Trophoblast cell (in vitro differentiated cells and primary cell): Measurements from ENCODE around the gene C6orf118.
A peak's percentile ranks its signal among the peaks of the same experiment; 100 is the strongest.

Experiments
- DNase-seq, 2 donors: peaks; one replicate each; pipeline ENCODE4 v3.0.0-alpha.2; 2016
- H2AFZ ChIP-seq: 2 replicates; pipeline ENCODE4 v1.6.1; 2013; ENCODE audit warnings: low read length, moderate library complexity, mild to moderate bottlenecking; ENCODE audit not compliant: insufficient read depth, poor library complexity
- H2AK5ac ChIP-seq: 2 replicates; pipeline ENCODE4 v1.6.1; 2013; ENCODE audit warnings: mild to moderate bottlenecking, low read length
- H2BK120ac ChIP-seq: 2 replicates; pipeline ENCODE4 v1.6.1; 2013; ENCODE audit warnings: low read length, mild to moderate bottlenecking, moderate library complexity; ENCODE audit not compliant: insufficient read depth, poor library complexity
- H2BK12ac ChIP-seq: 2 replicates; pipeline ENCODE4 v1.6.1; 2013; ENCODE audit warnings: mild to moderate bottlenecking, low read length, moderate library complexity
- H2BK5ac ChIP-seq: 2 replicates; pipeline ENCODE4 v1.6.1; 2013; ENCODE audit warnings: low read length, low read depth, moderate library complexity, mild to moderate bottlenecking; ENCODE audit not compliant: poor library complexity
- H3K14ac ChIP-seq: 2 replicates; pipeline ENCODE4 v1.6.1; 2013; ENCODE audit warnings: mild to moderate bottlenecking, low read length
- H3K18ac ChIP-seq: 2 replicates; pipeline ENCODE4 v1.6.1; 2013; ENCODE audit warnings: mild to moderate bottlenecking, low read length
- H3K23ac ChIP-seq: 2 replicates; pipeline ENCODE4 v1.6.1; 2013; ENCODE audit warnings: low read length
- H3K27ac ChIP-seq: 2 replicates; pipeline ENCODE4 v1.5.1; 2013; ENCODE audit warnings: low read depth, mild to moderate bottlenecking, inconsistent platforms, low read length, moderate library complexity
- H3K27me3 ChIP-seq: 2 replicates; pipeline ENCODE4 v1.6.1; 2013; ENCODE audit warnings: inconsistent platforms, mild to moderate bottlenecking, low read length, moderate library complexity; ENCODE audit not compliant: insufficient read depth
- H3K36me3 ChIP-seq, 2 experiments: 1 replicate in 1 of 2; 2 replicates in 1 of 2; pipeline ENCODE4 v1.6.1; 2013; ENCODE audit warnings: low read length in 2 of 2, mild to moderate bottlenecking in 2 of 2, moderate library complexity in 1 of 2; ENCODE audit not compliant: insufficient read depth in 2 of 2, control insufficient read depth in 1 of 2
- H3K4ac ChIP-seq: 2 replicates; pipeline ENCODE4 v1.6.1; 2013; ENCODE audit warnings: low read depth, mild to moderate bottlenecking, low read length, moderate library complexity
- H3K4me1 ChIP-seq, 2 experiments: 1 replicate in 1 of 2; 2 replicates in 1 of 2; pipeline ENCODE4 v1.6.1; 2013; ENCODE audit warnings: low read length in 2 of 2, mild to moderate bottlenecking in 2 of 2, moderate library complexity in 1 of 2; ENCODE audit not compliant: insufficient read depth in 2 of 2, control insufficient read depth in 1 of 2
- H3K4me2 ChIP-seq: 2 replicates; pipeline ENCODE4 v1.6.1; 2013; ENCODE audit warnings: inconsistent platforms, mild to moderate bottlenecking, low read length, moderate library complexity
- H3K4me3 ChIP-seq: 2 replicates; pipeline ENCODE4 v1.5.1; 2013; ENCODE audit warnings: mild to moderate bottlenecking, low read depth, low read length, inconsistent platforms
- H3K79me1 ChIP-seq: one replicate; pipeline ENCODE4 v1.6.1; 2013; ENCODE audit warnings: low read length
- H3K79me2 ChIP-seq: 2 replicates; pipeline ENCODE4 v1.6.1; 2013; ENCODE audit warnings: low read length, mild to moderate bottlenecking; ENCODE audit not compliant: control insufficient read depth, insufficient read depth, poor library complexity
- H3K9ac ChIP-seq: 2 replicates; pipeline ENCODE4 v1.6.1; 2013; ENCODE audit warnings: mild to moderate bottlenecking, low read length
- H3K9me3 ChIP-seq: 2 replicates; pipeline ENCODE4 v1.6.1; 2013; ENCODE audit warnings: low read depth, mild to moderate bottlenecking, control low read depth, inconsistent platforms, low read length; ENCODE audit not compliant: insufficient read depth
- H4K12ac ChIP-seq: 2 replicates; pipeline ENCODE4 v1.6.1; 2013; ENCODE audit warnings: low read depth, mild to moderate bottlenecking, low read length, moderate library complexity
- H4K8ac ChIP-seq: 2 replicates; pipeline ENCODE4 v1.6.1; 2013; ENCODE audit warnings: low read depth, mild to moderate bottlenecking, low read length, moderate library complexity
- H4K91ac ChIP-seq: one replicate; pipeline ENCODE4 v1.6.1; 2013; ENCODE audit warnings: low read depth, mild to moderate bottlenecking, low read length, moderate library complexity
- WGBS: extraction: QIAGEN DNeasy Blood & Tissue Kit; methylation state at CpG from one replicate; pipeline ENCODE4 v1.1.7; 2013; ENCODE audit warnings: missing lambda C conversion rate; ENCODE audit not compliant: insufficient read length, insufficient coverage; ENCODE audit errors: extremely low coverage; 5-methylcytosine and 5-hydroxymethylcytosine counted together

Gene C6orf118

DNA sequence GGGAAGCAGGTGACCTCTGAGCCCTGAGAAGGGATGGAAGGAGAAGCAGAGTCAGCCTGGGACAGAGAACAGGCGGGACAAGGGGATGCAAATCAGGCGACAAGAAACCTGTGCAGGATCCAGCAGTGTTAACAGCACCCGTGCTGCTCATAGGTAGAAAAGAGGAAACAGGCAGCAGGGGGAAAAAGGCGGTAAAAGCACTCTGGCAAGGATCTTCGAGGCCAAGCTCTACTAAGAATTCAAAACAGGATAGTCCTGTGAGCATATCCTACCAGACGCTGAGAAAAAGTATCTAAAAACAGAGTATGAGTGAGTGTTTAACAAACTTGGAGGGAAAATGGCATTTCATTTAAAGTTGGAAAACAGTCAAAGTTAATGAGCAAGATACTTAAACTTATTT lies 16.7 kb downstream of the C6orf118 start:
- Histone ChIP-seq H4K12ac (no peak overlapping the region), H3K14ac (no peak overlapping the region), H3K79me1 (no peaks in the 10 kb centered on the region), H3K4ac (no peak overlapping the region), H3K4me1 (no peaks in the 10 kb centered on the region), H3K36me3 (no peaks in the 10 kb centered on the region), H4K91ac (no peak overlapping the region), H3K23ac (no peak overlapping the region), H3K9me3 (no peaks in the 10 kb centered on the region), H3K18ac (no peak overlapping the region), H2BK5ac (no peak overlapping the region), H2BK120ac (no peak overlapping the region), H3K79me2 (no peaks in the 10 kb centered on the region), H2AFZ (no peak overlapping the region), H3K27ac (no peak overlapping the region), H3K4me2 (no peak overlapping the region), H3K27me3 (no peaks in the 10 kb centered on the region), H2AK5ac (no peak overlapping the region), H2BK12ac (no peak overlapping the region), H3K4me3 (no peak overlapping the region), H3K9ac (no peak overlapping the region), H4K8ac (no peak overlapping the region)
- no peak for DNase-seq
- no CpG with 5 or more reads among the region's 6 CpGs for WGBS

DNA sequence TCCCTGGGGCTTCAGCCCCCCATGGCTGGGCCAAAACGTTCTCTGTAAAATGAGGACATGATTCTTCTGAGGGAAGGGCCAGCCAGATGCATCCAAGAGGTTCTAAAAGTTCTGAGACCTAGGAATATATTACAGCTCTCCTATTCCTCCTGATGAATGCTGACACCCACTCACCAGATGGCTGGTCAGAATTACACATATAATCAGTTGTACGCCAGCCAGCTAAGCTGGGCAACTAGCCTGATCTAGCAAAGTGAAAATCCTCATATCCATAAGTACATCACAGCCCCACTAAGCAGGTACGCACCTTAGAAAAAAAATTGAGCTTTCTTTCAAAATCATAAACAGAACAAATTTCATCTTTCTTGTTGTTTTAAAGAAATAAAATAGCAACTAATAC lies 34.8 kb downstream of the C6orf118 start:
- Histone ChIP-seq H3K4ac (no peak overlapping the region), H2AFZ (no peak overlapping the region), H3K4me1 (no peaks in the 10 kb centered on the region), H4K12ac (no peak overlapping the region), H3K36me3 (no peaks in the 10 kb centered on the region), H3K79me2 (no peaks in the 10 kb centered on the region), H3K4me2 (no peak overlapping the region), H3K27me3 (no peaks in the 10 kb centered on the region), H3K4me3 (no peak overlapping the region), H3K79me1 (no peaks in the 10 kb centered on the region), H3K9me3 (no peaks in the 10 kb centered on the region), H3K18ac (no peak overlapping the region), H4K8ac (no peak overlapping the region), H4K91ac (no peak overlapping the region), H2BK12ac (no peak overlapping the region), H2BK5ac (no peak overlapping the region), H2AK5ac (no peak overlapping the region), H3K14ac (no peak overlapping the region), H2BK120ac (no peak overlapping the region), H3K9ac (no peak overlapping the region), H3K23ac (no peak overlapping the region), H3K27ac (no peak overlapping the region)
- no CpG with 5 or more reads among the region's 3 CpGs for WGBS
- DNase-seq: no peak

DNA sequence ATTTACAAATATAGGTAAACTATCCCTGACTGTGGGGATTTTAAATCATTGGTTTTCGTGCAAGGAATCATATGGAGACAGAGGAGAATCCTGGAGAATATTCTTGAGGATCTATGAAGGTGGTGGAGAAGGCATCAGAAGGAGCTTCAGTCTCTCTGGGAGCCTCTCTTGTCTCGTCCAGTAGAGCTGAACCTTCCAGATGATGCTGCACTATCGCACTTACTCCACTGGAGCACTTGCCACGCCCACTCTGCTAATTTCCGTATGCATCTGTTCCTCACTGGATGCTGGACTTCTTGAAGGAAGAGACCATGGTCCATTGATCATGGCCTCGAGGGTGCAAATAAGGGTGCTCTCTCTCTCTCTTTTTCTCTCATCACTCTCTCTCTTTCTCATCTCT lies 36.8 kb downstream of the C6orf118 start:
- no CpG with 5 or more reads among the region's 6 CpGs for WGBS
- Histone ChIP-seq H3K9ac (no peak overlapping the region), H2BK5ac (no peak overlapping the region), H3K9me3 (no peaks in the 10 kb centered on the region), H2AK5ac (no peak overlapping the region), H3K36me3 (no peaks in the 10 kb centered on the region), H3K14ac (no peak overlapping the region), H3K4me3 (no peak overlapping the region), H3K18ac (no peak overlapping the region), H4K8ac (no peak overlapping the region), H4K12ac (no peak overlapping the region), H3K79me1 (no peaks in the 10 kb centered on the region), H3K27ac (no peak overlapping the region), H4K91ac (no peak overlapping the region), H2BK12ac (no peak overlapping the region), H2AFZ (no peak overlapping the region), H3K27me3 (no peaks in the 10 kb centered on the region), H3K4me1 (no peaks in the 10 kb centered on the region), H3K4ac (no peak overlapping the region), H3K23ac (no peak overlapping the region), H3K79me2 (no peaks in the 10 kb centered on the region), H2BK120ac (no peak overlapping the region), H3K4me2 (no peak overlapping the region)
- peak in 1 of 2 donors; percentile 5 for DNase-seq

DNA sequence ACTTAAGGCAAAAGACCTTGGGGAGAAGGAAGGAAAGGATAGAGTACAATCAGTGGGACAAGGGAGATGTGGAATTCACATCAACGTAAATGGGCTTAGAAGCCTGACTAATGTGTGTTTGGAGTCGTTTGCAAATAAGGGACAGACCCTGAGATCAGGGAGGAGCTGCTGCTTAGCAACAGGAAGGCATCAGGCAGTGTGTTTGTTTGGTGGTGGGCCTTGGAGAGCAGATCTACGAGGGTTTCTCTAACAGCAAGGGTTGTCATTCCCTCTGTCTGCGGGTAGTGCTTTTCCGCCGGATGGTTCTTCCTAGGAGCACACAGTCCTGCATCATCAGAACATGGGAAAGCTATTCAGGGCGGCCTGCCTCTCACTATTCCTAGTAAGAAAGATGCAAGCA lies 40.4 kb downstream of the C6orf118 start:
- H2BK12ac ChIP-seq: no peak overlapping the region
- H3K27ac ChIP-seq: no peak overlapping the region
- no peak overlapping the region for H3K4me3 ChIP-seq
- no peaks in the 10 kb centered on the region for H3K27me3 ChIP-seq
- no peaks in the 10 kb centered on the region for H3K4me1 ChIP-seq
- no peaks in the 10 kb centered on the region for H3K36me3 ChIP-seq
- no peak overlapping the region for H3K4ac ChIP-seq
- no peak overlapping the region for H4K91ac ChIP-seq
- no peak overlapping the region for H3K4me2 ChIP-seq
- DNase-seq: no peak
- H2AK5ac ChIP-seq: no peak overlapping the region
- no peak overlapping the region for H3K23ac ChIP-seq
- H4K12ac ChIP-seq: no peak overlapping the region
- no peak overlapping the region for H2BK5ac ChIP-seq
- no CpG with 5 or more reads among the region's 7 CpGs for WGBS
- H2AFZ ChIP-seq: no peak overlapping the region
- no peak overlapping the region for H3K9ac ChIP-seq
- H3K18ac ChIP-seq: no peak overlapping the region
- H3K9me3 ChIP-seq: no peaks in the 10 kb centered on the region
- no peak overlapping the region for H4K8ac ChIP-seq
- no peaks in the 10 kb centered on the region for H3K79me1 ChIP-seq
- no peaks in the 10 kb centered on the region for H3K79me2 ChIP-seq
- H3K14ac ChIP-seq: no peak overlapping the region
- no peak overlapping the region for H2BK120ac ChIP-seq
